Kidney tubule cell (primary cell): ENCODE measurements around the gene THADA.
A peak's percentile ranks its signal among the peaks of the same experiment; 100 is the strongest.
"Not testable (repeated sequence)": the region's sequence is repeated elsewhere in the genome, so short reads cannot be mapped to it uniquely, and the experiment has no call there.

Experiments
- DNase-seq: peaks from one replicate; pipeline ENCODE4 v3.0.0-alpha.2; 2018; ENCODE audit warnings: low spot score

Gene THADA

GRCh38 chr2:43207553-43208300 lies 388.1 kb downstream of the THADA start:
- peak; percentile 76 for DNase-seq

- DNase-seq = peak; percentile 13
Measured at GRCh38 chr2:43206602-43207001, 389.2 kb downstream of the THADA start.

GRCh38 chr2:43203373-43203772 lies 392.5 kb downstream of the THADA start:
- DNase-seq = no peak

DNA sequence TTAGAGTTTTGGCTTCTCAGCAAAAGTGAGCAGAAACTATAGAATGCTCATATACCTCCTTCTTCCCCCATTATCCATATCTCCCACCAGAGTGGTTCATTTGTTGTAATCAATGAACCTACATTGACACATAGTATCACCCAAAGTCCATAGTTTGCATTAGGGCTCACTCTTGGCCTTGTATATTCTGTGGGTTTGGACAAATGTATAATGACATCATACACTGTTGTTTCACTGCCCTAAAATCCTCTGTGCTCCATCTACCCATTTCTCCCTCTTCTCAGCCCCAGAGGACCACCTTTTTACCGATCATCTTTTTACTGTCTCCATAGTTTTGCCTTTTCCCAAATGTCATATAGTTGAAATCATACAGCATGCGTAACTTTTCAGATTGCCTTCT lies 393.5 kb downstream of the THADA start:
- DNase-seq = no peak

DNA sequence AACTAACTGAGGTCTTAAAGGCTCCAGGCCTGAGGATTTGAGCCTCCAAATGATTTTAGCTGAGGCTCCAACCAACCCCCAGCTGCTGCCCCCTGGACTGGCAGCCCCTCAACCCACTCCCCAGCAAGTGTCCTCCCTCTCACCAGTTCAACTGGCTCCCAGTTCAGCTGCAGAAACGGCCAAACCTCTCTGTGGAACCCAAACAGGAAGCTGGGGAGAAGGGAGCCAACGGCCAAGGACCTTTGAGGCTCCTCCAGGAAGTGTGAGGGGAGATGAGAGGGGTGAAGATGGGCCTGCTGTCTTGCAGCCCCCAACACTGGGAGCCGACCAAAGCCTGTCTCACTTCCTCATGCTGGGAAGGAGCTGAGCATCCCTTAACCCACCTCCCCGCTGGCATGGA lies 394.3 kb downstream of the THADA start:
- DNase-seq = no peak

DNA sequence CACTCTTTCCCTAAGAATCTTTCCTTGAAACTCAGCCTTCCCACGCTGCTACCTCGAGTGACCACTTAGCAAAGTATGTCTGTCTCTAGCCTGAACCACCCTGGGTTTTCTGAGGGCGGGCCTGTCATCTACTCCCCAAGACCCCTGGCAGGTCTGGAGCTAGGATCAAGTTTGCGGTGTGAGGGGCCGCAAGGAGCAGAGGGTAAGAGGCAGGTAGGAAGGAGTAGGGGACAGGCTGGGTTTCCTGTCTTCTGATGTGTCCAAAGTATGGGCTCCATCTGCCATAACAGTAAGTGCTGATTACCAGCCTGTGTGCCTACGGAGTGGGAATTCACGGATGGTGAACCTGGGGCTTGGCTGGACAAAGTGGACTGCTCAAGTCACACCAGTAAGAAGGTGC lies 394.8 kb downstream of the THADA start:
- DNase-seq = no peak

GRCh38 chr2:43199492-43200488 lies 396.0 kb downstream of the THADA start:
- DNase-seq = peak; percentile 94

- DNase-seq = no peak
Measured at GRCh38 chr2:43198263-43198662, 397.6 kb downstream of the THADA start.

GRCh38 chr2:43197588-43197896 lies 398.3 kb downstream of the THADA start:
- no peak for DNase-seq

DNA sequence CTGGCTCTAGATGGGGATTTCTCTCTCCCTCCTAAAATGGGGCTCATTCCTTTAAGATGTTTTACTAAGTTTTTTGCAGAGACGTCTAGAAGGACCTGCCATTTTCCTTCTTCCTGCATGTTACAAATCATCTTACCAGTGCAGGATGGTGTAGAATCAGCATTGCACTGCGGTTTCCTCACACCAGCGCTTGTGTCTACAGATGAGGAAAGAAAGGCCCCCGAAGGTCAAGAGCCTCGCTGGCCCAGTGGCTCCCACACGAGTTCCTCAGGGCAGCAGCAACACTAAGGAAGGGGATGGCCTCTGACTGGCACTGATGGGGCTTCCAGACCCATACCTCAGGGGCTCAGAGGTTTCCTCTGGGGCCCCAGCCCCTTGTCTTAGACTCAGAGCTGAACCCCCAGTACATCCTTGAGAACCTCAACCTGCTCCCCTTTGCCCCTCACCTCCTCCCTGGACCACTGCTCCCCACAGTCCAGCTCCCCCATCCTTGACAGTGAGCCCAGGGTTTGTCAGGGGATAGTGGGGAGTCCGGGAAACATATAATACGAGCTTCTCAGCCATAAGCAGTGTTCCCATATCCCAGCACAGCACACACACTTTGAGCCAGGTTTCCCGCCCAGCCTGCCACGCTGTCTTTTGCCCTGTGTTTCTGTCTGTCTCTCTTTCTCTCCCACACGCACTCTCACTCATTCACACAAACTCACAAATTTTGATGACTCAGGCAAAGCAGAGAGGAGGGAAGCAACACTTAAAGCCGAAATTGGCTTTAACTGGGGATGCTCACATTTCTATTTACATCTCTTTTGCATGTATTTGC lies 398.9 kb downstream of the THADA start:
- no peak for DNase-seq

DNA sequence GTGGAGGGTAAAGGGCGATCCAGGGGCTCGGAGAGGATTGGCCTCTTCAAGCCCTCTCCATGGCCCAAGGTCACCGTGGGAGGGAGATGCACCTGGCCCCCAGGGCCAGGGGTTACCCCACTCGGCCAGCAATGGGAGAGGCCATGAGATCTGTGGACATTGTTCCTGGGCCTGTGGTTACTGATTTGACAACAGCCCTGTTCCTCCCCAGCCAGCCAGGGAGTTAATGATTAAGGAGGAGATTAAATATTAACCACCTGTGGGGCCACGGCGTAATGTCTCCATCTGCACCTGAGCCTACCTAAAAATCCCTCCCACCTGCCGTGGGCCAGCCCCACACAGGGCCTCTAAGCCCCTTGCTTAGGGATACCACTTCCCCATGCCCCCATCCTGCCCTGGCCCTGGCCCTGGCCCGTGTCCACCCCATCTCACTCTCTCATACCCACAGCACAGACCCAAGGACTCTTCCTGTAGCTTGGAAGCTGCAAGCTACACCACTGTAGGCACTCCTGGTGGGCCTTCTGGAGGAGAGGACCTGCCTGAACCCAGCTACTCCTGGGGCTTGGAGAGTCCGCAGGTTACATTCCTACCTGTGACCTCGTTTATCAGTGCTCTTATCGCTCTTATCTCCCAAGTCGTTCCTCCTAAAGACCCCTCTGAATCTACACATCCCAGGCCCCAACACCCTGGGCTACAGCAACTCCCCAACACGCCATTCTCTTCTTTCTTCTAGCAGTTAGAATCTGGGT lies 401.5 kb downstream of the THADA start:
- DNase-seq = peak; percentile 91

DNA sequence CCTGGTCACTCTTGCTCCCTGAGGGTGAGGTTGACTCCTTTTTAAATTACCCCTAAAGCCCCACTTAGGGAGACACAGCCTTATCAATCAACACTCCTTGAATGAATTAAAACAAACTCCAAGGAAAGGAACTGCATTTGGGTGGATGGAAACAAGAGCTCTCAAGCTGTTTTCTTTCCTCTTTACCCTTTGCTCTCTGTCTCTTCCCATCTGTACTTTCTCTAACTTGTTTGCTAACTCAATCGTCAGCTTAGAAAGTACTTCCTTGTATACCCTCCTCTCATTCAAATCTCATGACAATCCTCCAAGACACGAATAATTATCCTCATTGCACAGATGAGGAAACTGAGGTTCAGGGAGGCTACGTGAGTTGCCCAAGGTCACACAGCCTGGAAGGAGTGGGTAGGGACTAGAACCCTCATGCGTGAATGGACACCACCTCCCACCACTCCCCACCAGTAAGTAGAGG lies 402.2 kb downstream of the THADA start:
- no peak for DNase-seq

DNA sequence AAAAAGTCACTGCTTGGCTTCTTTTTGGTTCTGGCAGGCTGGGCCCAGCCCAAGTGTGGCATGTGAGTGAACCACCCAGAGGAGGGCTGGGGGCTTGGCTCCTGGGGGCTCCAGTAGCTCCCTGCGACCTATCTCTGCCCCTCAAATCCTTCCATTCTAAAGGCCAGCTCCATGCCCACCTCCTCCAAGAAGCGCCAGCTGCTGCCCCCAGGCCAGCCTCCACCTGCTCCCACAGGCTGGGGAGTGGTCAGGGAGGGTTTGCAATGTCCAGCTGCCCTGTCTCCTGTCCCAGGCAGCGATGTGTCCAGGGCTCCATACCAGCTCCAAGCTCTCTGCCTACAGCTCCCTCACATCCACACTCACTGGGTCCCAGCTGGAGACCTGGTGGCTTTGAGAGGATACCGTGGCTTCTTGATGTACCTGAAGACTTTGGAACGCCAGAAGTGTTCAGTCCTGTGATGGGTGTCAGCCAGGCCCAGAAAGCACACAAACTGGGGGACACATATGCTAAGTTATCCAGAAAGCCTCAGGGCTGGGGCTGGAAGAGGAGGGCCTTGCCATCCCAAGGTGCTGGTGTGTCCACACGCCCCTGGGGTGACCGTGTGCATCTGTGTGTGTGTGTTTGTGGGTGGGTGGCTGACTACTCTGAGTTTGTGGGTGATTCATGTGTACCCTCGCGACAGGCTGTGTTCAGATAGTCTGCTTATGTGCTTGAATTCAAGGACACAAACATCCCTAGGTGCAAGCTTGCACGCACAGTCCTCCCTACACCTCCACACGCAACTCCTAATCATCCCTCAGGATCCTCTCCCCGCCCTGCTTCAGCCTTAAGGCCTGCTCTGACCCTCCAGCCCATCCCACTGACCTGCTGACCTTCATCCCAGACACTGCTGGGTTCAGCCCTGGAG lies 402.8 kb downstream of the THADA start:
- DNase-seq = no peak

DNA sequence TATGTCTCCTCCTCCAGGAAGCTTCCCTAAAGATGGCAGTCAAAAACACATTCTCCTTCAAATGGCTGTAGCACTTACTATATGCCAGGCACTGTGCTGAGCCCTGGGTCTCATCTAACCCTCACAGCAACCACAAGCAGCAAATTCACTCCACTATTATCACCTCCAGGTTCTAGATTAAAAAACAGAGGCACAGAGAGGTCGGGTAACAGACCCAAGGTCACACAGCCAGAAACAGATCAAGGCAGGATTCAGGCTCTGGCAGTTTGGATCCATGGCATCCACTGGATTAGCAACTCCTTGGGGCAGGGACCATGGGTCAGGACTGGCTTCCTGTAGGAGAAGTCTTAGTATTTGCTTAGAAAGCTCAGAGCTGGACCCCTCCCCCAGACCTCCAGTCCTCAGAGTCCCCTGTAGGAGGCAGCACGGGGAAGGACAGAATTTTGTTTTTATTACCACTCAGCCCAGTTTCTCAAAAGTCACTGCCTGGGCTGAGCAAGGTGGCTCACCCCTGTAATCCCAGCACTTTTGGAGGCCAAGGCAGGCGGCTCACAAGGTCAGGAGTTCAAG lies 403.8 kb downstream of the THADA start:
- DNase-seq = no peak

DNA sequence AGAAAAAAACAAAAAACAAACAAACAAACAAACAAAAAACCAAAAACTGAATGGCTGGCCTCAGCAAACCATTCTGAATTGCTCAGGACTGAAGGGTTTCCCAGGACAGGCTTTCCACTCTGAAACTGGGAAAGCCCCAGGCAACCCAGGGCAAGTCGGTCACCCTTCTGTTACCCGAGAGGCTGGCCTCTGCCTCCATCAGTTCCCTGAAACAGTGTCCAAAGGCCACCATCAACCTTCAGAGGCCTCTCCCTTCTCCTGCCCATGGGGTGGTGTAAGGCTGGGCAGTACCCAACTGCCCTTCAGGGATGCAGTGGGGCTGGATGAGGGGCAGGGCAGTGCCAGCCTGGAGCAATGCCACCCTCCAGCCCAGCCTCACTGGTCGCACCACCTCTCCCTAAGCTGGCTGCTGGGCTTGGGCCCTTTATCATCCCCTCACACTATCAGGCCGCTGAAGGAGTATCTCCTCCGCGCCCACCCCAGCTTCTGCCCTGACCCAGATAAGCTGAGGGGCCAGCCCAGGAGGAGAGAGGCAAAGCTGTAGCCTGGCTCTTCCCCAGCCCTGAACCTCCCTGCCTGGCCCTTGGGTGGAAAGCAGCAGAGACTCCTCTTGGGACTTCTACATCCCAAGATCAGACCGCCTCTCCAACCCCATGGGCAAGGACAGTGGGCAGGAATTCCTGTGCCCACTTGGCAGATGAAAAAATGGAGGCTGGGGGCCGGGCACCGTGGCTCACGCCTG lies 405.4 kb downstream of the THADA start:
- no peak for DNase-seq

DNA sequence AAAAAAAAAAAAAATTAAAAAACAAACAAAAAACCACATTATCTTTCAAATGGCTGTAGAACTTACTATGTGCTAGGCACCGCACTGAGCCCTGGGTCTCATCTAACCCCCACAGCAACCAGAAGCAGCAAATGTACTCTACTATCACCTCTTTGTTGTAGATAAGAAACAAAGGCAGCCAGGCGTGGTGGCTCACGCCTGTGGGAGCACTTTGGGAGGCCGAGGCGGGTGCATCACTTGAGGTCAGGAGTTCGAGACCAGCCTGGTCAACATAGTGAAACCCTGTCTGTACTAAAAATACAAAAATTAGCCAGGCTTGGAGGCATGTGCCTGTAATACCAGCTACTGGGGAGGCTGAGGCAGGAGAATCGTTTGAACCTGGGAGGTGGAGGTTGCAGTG lies 406.0 kb downstream of the THADA start:
- DNase-seq = not testable (repeated sequence)

DNA sequence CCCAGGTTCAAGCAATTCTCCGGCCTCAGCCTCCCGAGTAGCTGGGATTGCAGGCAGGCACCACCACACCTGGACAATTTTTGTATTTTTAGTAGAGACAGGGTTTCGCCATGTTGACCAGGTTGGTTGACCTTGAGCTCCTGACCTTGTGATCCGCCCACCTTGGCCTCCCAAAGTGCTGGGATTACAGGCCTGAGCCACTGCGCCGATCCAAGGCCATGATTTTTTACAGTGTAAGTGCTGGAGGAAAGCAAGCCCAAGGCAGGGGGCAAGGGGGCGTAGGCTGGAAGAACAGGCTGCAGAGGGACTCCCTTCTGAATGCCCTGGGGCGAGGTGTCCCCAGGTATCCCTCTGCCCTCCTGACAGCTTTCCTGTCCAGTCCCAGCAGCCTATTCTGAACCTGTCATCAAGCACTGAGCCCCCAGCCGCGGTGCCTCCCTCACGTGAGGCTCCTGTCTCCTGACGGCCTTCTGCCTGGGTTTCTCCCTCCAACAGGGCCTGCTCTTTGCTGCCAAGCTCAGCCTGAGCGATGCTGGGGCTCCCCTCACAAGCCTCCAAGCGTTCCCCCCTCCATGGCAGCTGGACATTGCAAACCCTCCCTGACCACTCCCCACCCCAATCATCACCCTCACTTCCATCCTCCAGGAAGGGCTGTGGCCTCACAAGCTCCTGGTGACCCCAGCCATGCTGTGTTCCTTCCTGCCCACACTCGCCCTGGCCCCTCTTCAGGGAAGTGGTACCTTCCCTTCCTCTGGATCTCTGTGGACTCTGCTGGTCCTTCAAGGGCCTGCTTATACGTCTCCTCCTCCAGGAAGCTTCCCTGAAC lies 407.1 kb downstream of the THADA start:
- no peak for DNase-seq

DNA sequence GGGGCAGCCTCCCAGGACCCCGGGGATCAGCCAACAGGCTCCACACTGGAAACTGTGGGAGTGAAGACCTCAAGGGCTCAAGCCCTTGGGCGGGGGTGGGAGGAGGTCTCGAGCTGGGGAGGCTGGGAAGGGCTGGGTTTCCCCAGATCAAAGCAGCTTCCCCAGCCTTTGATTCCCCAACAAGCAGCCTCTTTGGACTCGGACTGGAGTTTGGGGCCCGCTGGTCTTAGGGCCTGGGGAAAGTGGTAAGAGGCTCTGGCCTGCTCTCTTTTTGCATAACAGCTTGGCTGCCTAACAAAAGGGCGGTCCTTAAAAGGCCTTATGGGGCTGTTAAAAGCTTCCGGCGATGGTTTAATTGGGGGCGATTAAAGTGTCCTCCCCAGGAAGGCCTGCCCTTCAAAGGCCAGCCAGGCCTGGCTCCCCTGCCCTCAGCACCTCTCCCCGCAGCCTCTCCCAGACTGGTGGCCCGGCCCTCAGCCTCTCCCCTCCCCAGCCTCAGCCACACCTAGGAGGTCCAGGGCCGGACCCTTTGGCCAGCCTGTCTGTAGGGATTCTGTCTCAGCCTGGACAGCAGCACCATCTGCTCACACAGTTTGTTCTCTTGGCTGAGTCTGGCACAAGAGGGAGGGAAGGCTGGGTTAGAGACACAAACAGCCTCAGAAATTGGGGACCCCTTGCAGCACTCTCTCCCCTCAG lies 409.0 kb downstream of the THADA start:
- no peak for DNase-seq
